HCT116 (cell line): ENCODE data around the gene DHX32. TPM values are rescaled to one million over a fixed set of nuclear protein-coding genes. Genes with fewer than 3 reads are reported as not detected.

ENCODE experiments used
- ATAC-seq: fragments of 200-7000 bp; cut with Tn5 transposase; 2 replicates; pipeline ENCODE4 v1.9.1; 2020; ENCODE audit warnings: mild to moderate bottlenecking, moderate library complexity
- BruUV-seq: library from RNA; stranded (reverse); fragments of 400-500 nt; replicated peaks from 2 replicates; lab custom pipeline; 2021; lab: Mats Ljungman, UMichigan
- CTCF ChIA-PET: fragments of 300-600 bp; sonication (Branson Sonifier 250); formaldehyde crosslinking; loops from one replicate; lab custom pipeline; 2021; ENCODE audit warnings: antibody characterized with exemption; lab: Charles Lee
- POLR2A ChIA-PET: fragments of 300-600, 350-600 bp; sonication (Branson Sonifier 250); formaldehyde crosslinking; loops from one replicate; lab custom pipeline; 2021; ENCODE audit warnings: antibody characterized with exemption; lab: Charles Lee
- RAD21 ChIA-PET, 2 experiments: fragments of 300-600 bp; sonication (Branson Sonifier 250); formaldehyde crosslinking; loops; one replicate each; lab custom pipeline; 2023; ENCODE audit warnings: low total read pairs in 2 of 2; ENCODE audit not compliant: uncharacterized antibody in 2 of 2, unreplicated experiment in 2 of 2, low non-redundant PET in 1 of 2; lab: Charles Lee
- DNase-seq: peaks from one replicate; pipeline ENCODE4 v3.0.0-alpha.2; 2010; ENCODE audit warnings: low read depth, low spot score
- H2AFZ ChIP-seq: fragments of 200-600 bp; shearing (Covaris generic), sonication (generic); 2 replicates; pipeline ENCODE4 v1.6.1; 2017; ENCODE audit warnings: low read depth, mixed run types, mixed read lengths, antibody characterized with exemption, low read length; ENCODE audit not compliant: poor library complexity, severe bottlenecking
- H3K27ac ChIP-seq: 2 replicates; pipeline ENCODE4 v1.5.1; 2012; ENCODE audit warnings: low read depth, low read length
- H3K27me3 ChIP-seq: fragments of 200-600 bp; sonication (generic); 2 replicates; pipeline ENCODE4 v1.6.1; 2016; ENCODE audit warnings: mixed run types, low read length, mixed read lengths; ENCODE audit not compliant: insufficient read depth
- H3K36me3 ChIP-seq, 2 experiments: fragments of 200-500 bp in 1 of 2; fragments of 200-600 bp in 1 of 2; sonication (Bioruptor generic) in 1 of 2; sonication (generic) in 1 of 2; 2 replicates each; pipeline versions ENCODE4 v1.5.1 to v1.6.1; 2014 to 2016; ENCODE audit warnings: low read length in 2 of 2, inconsistent platforms in 1 of 2, mixed read lengths in 1 of 2, mixed run types in 1 of 2; ENCODE audit not compliant: insufficient read depth in 2 of 2, control insufficient read depth in 1 of 2
- H3K4me1 ChIP-seq, 2 experiments: fragments of 200-600 bp in 1 of 2; sonication (generic) in 1 of 2; 2 replicates each; pipeline versions ENCODE4 v1.5.1 to v1.6.1; 2012 to 2017; ENCODE audit warnings: low read length in 2 of 2, inconsistent platforms in 1 of 2, mild to moderate bottlenecking in 1 of 2, mixed read lengths in 1 of 2, mixed run types in 1 of 2, moderate library complexity in 1 of 2; ENCODE audit not compliant: insufficient read depth in 2 of 2, control insufficient read depth in 1 of 2
- H3K4me2 ChIP-seq: fragments of 200-600 bp; sonication (generic); 2 replicates; pipeline ENCODE4 v1.6.1; 2017; ENCODE audit warnings: mixed run types, low read length, mixed read lengths
- H3K4me3 ChIP-seq, 2 experiments: fragments of 200-600 bp in 1 of 2; sonication (generic) in 1 of 2; replicated peaks in 1 of 2; 2 replicates each; pipeline ENCODE4 v1.5.1; 2011 to 2016; ENCODE audit warnings: low read length in 2 of 2, control low read depth in 1 of 2, low read depth in 1 of 2, mild to moderate bottlenecking in 1 of 2, mixed read lengths in 1 of 2, mixed run types in 1 of 2
- H3K79me2 ChIP-seq: fragments of 200-600 bp; sonication (generic); 2 replicates; pipeline ENCODE4 v1.6.1; 2017; ENCODE audit warnings: mild to moderate bottlenecking, mixed run types, low read length, moderate library complexity, mixed read lengths; ENCODE audit not compliant: insufficient read depth
- H3K9ac ChIP-seq: fragments of 200-600 bp; sonication (generic); 2 replicates; pipeline ENCODE4 v1.6.1; 2016; ENCODE audit warnings: low read length, mixed read lengths
- H3K9me2 ChIP-seq: fragments of 200-600 bp; sonication (generic), shearing (Covaris generic); 2 replicates; pipeline ENCODE4 v1.6.1; 2017; ENCODE audit warnings: mixed run types, mild to moderate bottlenecking, moderate library complexity; ENCODE audit not compliant: insufficient read depth
- H3K9me3 ChIP-seq, 2 experiments: fragments of 200-500 bp in 1 of 2; fragments of 200-600 bp in 1 of 2; sonication (Bioruptor generic) in 1 of 2; sonication (generic) in 1 of 2; 2 replicates each; pipeline ENCODE4 v1.6.1; 2014 to 2017; ENCODE audit warnings: low read length in 2 of 2, mixed read lengths in 2 of 2, inconsistent platforms in 1 of 2, low read depth in 1 of 2, mild to moderate bottlenecking in 1 of 2, mixed run types in 1 of 2, moderate library complexity in 1 of 2; ENCODE audit not compliant: control insufficient read depth in 1 of 2, insufficient read depth in 1 of 2
- H4K20me1 ChIP-seq: fragments of 200-600 bp; sonication (generic), shearing (Covaris generic); 2 replicates; pipeline ENCODE4 v1.6.1; 2017; ENCODE audit warnings: mixed run types, mild to moderate bottlenecking, moderate library complexity; ENCODE audit not compliant: insufficient read depth
- CBX3 ChIP-seq: IDR thresholded peaks from 2 replicates; pipeline ENCODE4 v1.6.1; 2012; ENCODE audit warnings: low read depth
- EGR1 ChIP-seq: IDR thresholded peaks from 2 replicates; pipeline ENCODE4 v1.6.1; 2012; ENCODE audit warnings: low read depth
- ELF1 ChIP-seq: IDR thresholded peaks from 2 replicates; pipeline ENCODE4 v1.6.1; 2012; ENCODE audit warnings: low read depth, borderline replicate concordance
- EZH2 ChIP-seq: fragments of 200-600 bp; sonication (generic); IDR thresholded peaks from 2 replicates; pipeline ENCODE4 v1.6.1; 2017; ENCODE audit warnings: antibody characterized with exemption, mixed run types
- EZH2phosphoT487 ChIP-seq: fragments of 200-600 bp; IDR thresholded peaks from 2 replicates; pipeline ENCODE4 v1.6.1; 2018; ENCODE audit warnings: antibody characterized with exemption, borderline replicate concordance
- FOSL1 ChIP-seq: IDR thresholded peaks from 2 replicates; pipeline ENCODE4 v1.6.1; 2012; ENCODE audit warnings: low read depth
- JUND ChIP-seq: IDR thresholded peaks from 2 replicates; pipeline ENCODE4 v1.6.1; 2012
- POLR2A ChIP-seq: IDR thresholded peaks from 2 replicates; pipeline ENCODE4 v1.7.0; 2011; ENCODE audit warnings: borderline replicate concordance; ENCODE audit not compliant: insufficient read depth, insufficient read length; ENCODE audit errors: extremely low read depth
- POLR2AphosphoS5 ChIP-seq: IDR thresholded peaks from 2 replicates; pipeline ENCODE4 v1.6.1; 2011; ENCODE audit warnings: mild to moderate bottlenecking, low read depth, low read length, moderate library complexity
- RAD21 ChIP-seq: IDR thresholded peaks from 2 replicates; pipeline ENCODE4 v1.6.1; 2012; ENCODE audit warnings: low read depth, mild to moderate bottlenecking
- SIN3A ChIP-seq: IDR thresholded peaks from 2 replicates; pipeline ENCODE4 v1.6.1; 2012; ENCODE audit warnings: low read depth
- TCF7L2 ChIP-seq: IDR thresholded peaks from 2 replicates; pipeline ENCODE4 v1.7.0; 2011; ENCODE audit warnings: borderline replicate concordance, inconsistent platforms; ENCODE audit not compliant: insufficient read depth, insufficient read length; ENCODE audit errors: extremely low read depth
- ZFX ChIP-seq: fragments of 450-650 bp; IDR thresholded peaks from 2 replicates; pipeline ENCODE4 v1.6.1; 2017
- ZNF274 ChIP-seq: fragments of 200-500 bp; sonication (Bioruptor generic); IDR thresholded peaks from 2 replicates; pipeline ENCODE4 v1.6.1; 2014; ENCODE audit warnings: mild to moderate bottlenecking, low read depth, low read length, inconsistent platforms
- intact Hi-C: fragments of 100-400 bp; cut with micrococcal nuclease; formaldehyde crosslinking; loops from 2 replicates; pipeline ENCODE4 v1.10.0; 2022
- total RNA-seq: library from RNA; stranded (reverse); gene quantifications from one replicate; pipeline ENCODE4 v1.2.1, GENCODE V29; 2021; ENCODE audit not compliant: unreplicated experiment
- TF ChIP-seq, protein P1 (sequence below): IDR thresholded peaks from 2 replicates; pipeline ENCODE4 v1.6.1; 2012; ENCODE audit warnings: low read depth
- TF ChIP-seq, protein P2 (sequence below): IDR thresholded peaks from 2 replicates; pipeline ENCODE4 v1.6.1; 2012

Gene DHX32
- total RNA-seq, 1 experiment from 2014 or later = 50.9 TPM

DNA sequence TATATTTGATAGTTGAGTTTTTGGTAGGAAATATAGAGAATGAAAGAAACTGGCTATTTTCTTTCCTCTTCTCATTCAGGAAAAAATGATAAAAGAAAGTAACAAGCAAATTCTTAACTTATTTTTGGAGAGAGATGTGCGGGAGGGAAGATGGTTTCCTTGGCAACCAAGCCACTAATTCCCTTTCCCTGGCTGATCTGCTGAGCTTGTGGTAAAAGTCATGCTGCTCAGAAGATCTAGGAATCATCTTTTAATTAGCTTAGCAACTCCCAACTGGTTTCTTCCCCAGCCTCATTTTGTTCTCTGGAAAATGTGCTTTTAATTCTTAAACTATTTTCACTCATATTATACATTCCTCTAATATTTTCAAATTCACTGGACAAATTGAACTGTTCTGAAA is 69.8 kb downstream of the DHX32 start:
- H3K9me2 ChIP-seq = no peaks in the 10 kb centered on the region
- H3K4me3 ChIP-seq = no peak overlapping the region
- H3K4me1 ChIP-seq = no peaks in the 10 kb centered on the region
- no TSS peak for BruUV-seq
- H3K27me3 ChIP-seq = no peaks in the 10 kb centered on the region
- RAD21 ChIA-PET = no interaction called here
- TF ChIP-seq FOSL1 (no peak), SIN3A (no peak)
- TF ChIP-seq, all 23 proteins: peak for 0
- H3K4me2 ChIP-seq = no peak overlapping the region
- no peaks in the 10 kb centered on the region for H3K9me3 ChIP-seq
- intact Hi-C loops = no loop called here
- H3K79me2 ChIP-seq = no peaks in the 10 kb centered on the region
- H2AFZ ChIP-seq = no peak overlapping the region
- ChIA-PET POLR2A (interaction anchor here (0.9 kb wide), 1 partner anchor 12 kb away, joined by 3 read pairs; the partner anchor contains the start of genes BCCIP and UROS), CTCF (no interaction called here)
- peaks cover 0 to 10% of the 10 kb centered on the region in 2 experiments; a peak in 2 of 4 replicates for H3K36me3 ChIP-seq
- ATAC-seq (no peak), DNase-seq (no peak)
- no peaks in the 10 kb centered on the region for H4K20me1 ChIP-seq
- no peak overlapping the region for H3K9ac ChIP-seq
- H3K27ac ChIP-seq = no peak overlapping the region

DNA sequence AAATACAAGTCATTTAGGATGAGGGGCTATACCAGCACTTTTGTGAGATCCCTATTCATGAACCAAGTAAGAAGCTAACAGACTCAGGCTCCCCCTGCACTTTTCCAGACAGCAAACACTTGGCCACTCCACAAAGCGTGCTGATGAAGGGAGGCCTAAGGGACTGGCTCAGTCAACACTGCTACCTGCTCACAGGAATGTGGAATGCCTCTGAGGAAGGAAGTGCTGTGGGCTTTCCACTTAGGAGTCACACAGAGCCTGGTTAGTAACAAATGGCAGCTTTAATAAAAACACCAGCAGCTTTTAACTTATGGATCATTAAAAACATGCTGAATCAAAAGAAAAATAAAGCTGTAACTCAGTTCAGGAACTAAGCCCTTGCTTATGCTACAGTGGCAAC is 73.0 kb downstream of the DHX32 start:
- no peak overlapping the region for H3K9ac ChIP-seq
- H3K27me3 ChIP-seq = no peaks in the 10 kb centered on the region
- no peaks in the 10 kb centered on the region for H3K4me1 ChIP-seq
- H3K9me3 ChIP-seq = no peaks in the 10 kb centered on the region
- intact Hi-C loops = no loop called here
- no peak for ATAC-seq
- peaks cover 0 to 13% of the 10 kb centered on the region in 2 experiments; a peak in 2 of 4 replicates for H3K36me3 ChIP-seq
- ChIA-PET POLR2A (interaction anchor here (0.9 kb wide), 1 partner anchor 15 kb away, joined by 3 read pairs; the partner anchor contains the start of genes BCCIP and UROS), CTCF (no interaction called here), RAD21 (no interaction called here)
- BruUV-seq = no TSS peak
- H4K20me1 ChIP-seq = no peaks in the 10 kb centered on the region
- no peak overlapping the region for H2AFZ ChIP-seq
- no peak for DNase-seq
- no peak overlapping the region for H3K27ac ChIP-seq
- no peaks in the 10 kb centered on the region for H3K9me2 ChIP-seq
- TF ChIP-seq ELF1 (no peak), EZH2phosphoT487 (no peak), CBX3 (no peak), TCF7L2 (no peak), EGR1 (no peak), ZNF274 (no peak), FOSL1 (no peak), ZFX (no peak), EZH2 (no peak), POLR2A (no peak), JUND (no peak), RAD21 (no peak), POLR2AphosphoS5 (no peak)
- TF ChIP-seq, protein P1, sequence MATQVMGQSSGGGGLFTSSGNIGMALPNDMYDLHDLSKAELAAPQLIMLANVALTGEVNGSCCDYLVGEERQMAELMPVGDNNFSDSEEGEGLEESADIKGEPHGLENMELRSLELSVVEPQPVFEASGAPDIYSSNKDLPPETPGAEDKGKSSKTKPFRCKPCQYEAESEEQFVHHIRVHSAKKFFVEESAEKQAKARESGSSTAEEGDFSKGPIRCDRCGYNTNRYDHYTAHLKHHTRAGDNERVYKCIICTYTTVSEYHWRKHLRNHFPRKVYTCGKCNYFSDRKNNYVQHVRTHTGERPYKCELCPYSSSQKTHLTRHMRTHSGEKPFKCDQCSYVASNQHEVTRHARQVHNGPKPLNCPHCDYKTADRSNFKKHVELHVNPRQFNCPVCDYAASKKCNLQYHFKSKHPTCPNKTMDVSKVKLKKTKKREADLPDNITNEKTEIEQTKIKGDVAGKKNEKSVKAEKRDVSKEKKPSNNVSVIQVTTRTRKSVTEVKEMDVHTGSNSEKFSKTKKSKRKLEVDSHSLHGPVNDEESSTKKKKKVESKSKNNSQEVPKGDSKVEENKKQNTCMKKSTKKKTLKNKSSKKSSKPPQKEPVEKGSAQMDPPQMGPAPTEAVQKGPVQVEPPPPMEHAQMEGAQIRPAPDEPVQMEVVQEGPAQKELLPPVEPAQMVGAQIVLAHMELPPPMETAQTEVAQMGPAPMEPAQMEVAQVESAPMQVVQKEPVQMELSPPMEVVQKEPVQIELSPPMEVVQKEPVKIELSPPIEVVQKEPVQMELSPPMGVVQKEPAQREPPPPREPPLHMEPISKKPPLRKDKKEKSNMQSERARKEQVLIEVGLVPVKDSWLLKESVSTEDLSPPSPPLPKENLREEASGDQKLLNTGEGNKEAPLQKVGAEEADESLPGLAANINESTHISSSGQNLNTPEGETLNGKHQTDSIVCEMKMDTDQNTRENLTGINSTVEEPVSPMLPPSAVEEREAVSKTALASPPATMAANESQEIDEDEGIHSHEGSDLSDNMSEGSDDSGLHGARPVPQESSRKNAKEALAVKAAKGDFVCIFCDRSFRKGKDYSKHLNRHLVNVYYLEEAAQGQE = no peak
- TF ChIP-seq, protein P2, sequence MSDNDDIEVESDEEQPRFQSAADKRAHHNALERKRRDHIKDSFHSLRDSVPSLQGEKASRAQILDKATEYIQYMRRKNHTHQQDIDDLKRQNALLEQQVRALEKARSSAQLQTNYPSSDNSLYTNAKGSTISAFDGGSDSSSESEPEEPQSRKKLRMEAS = no peak
- H3K4me2 ChIP-seq = no peak overlapping the region
- no peaks in the 10 kb centered on the region for H3K79me2 ChIP-seq
- H3K4me3 ChIP-seq = no peak overlapping the region
